Ishikawa (cell line): Measurements from ENCODE around the gene METTL27.

Experiments
- CREB1 ChIP-seq: IDR thresholded peaks from 2 replicates; pipeline ENCODE4 v1.6.1; 2012; ENCODE audit warnings: low read depth
- EGR1 ChIP-seq: IDR thresholded peaks from 2 replicates; pipeline ENCODE4 v1.6.1; 2012
- EP300 ChIP-seq: IDR thresholded peaks from 2 replicates; pipeline ENCODE4 v1.6.1; 2012; ENCODE audit warnings: borderline replicate concordance
- FOXM1 ChIP-seq: IDR thresholded peaks from 2 replicates; pipeline ENCODE4 v1.6.1; 2012; ENCODE audit warnings: low read depth, borderline replicate concordance
- NFIC ChIP-seq: IDR thresholded peaks from 2 replicates; pipeline ENCODE4 v1.6.1; 2012
- RAD21 ChIP-seq: IDR thresholded peaks from 2 replicates; pipeline ENCODE4 v1.6.1; 2012; ENCODE audit warnings: low read depth
- TAF1 ChIP-seq: IDR thresholded peaks from 2 replicates; pipeline ENCODE4 v1.6.1; 2012; ENCODE audit warnings: low read depth, mild to moderate bottlenecking
- TCF12 ChIP-seq: IDR thresholded peaks from 2 replicates; pipeline ENCODE4 v1.6.1; 2012; ENCODE audit warnings: low read depth
- YY1 ChIP-seq: IDR thresholded peaks from 2 replicates; pipeline ENCODE4 v1.6.1; 2012; ENCODE audit warnings: low read depth
- ZBTB7A ChIP-seq: IDR thresholded peaks from 2 replicates; pipeline ENCODE4 v1.6.1; 2012; ENCODE audit warnings: low read depth
- TF ChIP-seq, protein P1 (sequence below): IDR thresholded peaks from 2 replicates; pipeline ENCODE4 v1.6.1; 2012; ENCODE audit warnings: low read depth, mild to moderate bottlenecking
- TF ChIP-seq, protein P2 (sequence below): IDR thresholded peaks from 2 replicates; pipeline ENCODE4 v1.6.1; 2012
- TF ChIP-seq, protein P3 (sequence below): IDR thresholded peaks from 2 replicates; pipeline ENCODE4 v1.6.1; 2012

- TF ChIP-seq, protein P1, sequence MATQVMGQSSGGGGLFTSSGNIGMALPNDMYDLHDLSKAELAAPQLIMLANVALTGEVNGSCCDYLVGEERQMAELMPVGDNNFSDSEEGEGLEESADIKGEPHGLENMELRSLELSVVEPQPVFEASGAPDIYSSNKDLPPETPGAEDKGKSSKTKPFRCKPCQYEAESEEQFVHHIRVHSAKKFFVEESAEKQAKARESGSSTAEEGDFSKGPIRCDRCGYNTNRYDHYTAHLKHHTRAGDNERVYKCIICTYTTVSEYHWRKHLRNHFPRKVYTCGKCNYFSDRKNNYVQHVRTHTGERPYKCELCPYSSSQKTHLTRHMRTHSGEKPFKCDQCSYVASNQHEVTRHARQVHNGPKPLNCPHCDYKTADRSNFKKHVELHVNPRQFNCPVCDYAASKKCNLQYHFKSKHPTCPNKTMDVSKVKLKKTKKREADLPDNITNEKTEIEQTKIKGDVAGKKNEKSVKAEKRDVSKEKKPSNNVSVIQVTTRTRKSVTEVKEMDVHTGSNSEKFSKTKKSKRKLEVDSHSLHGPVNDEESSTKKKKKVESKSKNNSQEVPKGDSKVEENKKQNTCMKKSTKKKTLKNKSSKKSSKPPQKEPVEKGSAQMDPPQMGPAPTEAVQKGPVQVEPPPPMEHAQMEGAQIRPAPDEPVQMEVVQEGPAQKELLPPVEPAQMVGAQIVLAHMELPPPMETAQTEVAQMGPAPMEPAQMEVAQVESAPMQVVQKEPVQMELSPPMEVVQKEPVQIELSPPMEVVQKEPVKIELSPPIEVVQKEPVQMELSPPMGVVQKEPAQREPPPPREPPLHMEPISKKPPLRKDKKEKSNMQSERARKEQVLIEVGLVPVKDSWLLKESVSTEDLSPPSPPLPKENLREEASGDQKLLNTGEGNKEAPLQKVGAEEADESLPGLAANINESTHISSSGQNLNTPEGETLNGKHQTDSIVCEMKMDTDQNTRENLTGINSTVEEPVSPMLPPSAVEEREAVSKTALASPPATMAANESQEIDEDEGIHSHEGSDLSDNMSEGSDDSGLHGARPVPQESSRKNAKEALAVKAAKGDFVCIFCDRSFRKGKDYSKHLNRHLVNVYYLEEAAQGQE = no peak
- no peak for TF ChIP-seq FOXM1
- no peak for TF ChIP-seq TAF1
- TF ChIP-seq YY1 = no peak
- TF ChIP-seq NFIC = no peak
- no peak for TF ChIP-seq TCF12
- no peak for TF ChIP-seq EP300
- TF ChIP-seq, protein P2, sequence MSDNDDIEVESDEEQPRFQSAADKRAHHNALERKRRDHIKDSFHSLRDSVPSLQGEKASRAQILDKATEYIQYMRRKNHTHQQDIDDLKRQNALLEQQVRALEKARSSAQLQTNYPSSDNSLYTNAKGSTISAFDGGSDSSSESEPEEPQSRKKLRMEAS = no peak
- TF ChIP-seq ZBTB7A = no peak
- TF ChIP-seq CREB1 = no peak
- TF ChIP-seq, protein P3, sequence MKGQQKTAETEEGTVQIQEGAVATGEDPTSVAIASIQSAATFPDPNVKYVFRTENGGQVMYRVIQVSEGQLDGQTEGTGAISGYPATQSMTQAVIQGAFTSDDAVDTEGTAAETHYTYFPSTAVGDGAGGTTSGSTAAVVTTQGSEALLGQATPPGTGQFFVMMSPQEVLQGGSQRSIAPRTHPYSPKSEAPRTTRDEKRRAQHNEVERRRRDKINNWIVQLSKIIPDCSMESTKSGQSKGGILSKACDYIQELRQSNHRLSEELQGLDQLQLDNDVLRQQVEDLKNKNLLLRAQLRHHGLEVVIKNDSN = no peak
- TF ChIP-seq RAD21 = no peak
- TF ChIP-seq EGR1 = no peak
These were observed 30.0 kb upstream of the METTL27 start for GRCh38 chr7:73872056-73872908.
